PC-9 (cell line): ENCODE data around the gene TMEM258.

Experiments
- CTCF ChIP-seq: fragments of 200-600 bp; sonication (generic); conservative IDR thresholded peaks from 2 replicates; pipeline ENCODE4 v1.6.1; 2017; ENCODE audit warnings: mixed run types, antibody characterized with exemption, mild to moderate bottlenecking, moderate library complexity
- EZH2 ChIP-seq: fragments of 200-600 bp; sonication (generic); IDR thresholded peaks from 2 replicates; pipeline ENCODE4 v1.8.0; 2017; ENCODE audit warnings: antibody characterized with exemption, low read depth

DNA sequence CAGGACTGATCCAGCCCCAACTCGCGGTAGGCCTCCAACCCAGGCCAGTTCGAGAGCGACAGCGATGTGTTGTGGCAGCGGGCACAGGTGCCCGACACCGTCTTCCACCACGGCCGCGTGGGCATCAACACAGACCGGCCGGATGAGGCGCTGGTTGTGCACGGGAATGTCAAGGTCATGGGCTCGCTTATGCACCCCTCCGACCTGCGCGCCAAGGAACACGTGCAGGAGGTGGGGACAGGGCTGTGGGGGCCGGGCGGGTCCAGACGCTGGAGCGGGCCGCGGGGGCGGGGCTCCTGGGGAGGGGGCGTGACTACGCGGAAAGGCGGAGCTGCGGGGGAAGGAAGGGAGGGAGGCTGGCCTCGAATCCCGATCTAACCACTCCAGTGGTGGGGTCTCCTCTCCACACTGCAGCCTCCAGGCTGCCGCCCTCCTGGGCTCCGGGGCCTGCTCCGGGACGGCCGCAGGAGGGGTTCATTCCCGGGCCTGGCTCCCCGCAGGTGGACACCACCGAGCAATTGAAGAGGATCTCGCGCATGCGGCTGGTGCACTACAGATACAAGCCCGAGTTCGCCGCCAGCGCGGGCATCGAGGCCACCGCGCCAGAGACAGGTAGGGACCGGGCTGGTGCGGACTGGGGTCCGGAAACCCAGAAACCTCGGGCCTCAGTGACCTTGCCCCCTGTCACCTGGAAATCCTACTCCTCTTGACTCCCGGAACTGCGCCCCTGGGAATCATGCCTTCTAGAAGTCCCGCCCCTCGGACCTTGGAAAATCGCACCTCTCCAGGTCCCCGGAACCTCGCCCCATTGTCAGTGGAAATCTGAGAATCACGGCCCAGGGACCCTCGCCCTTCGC is 14.9 kb downstream of the TMEM258 start:
- no peak for TF ChIP-seq CTCF
- no peak for TF ChIP-seq EZH2
